ENCODE results near the gene EIF2S3. TPM values are rescaled to one million over a fixed set of nuclear protein-coding genes. Genes with fewer than 3 reads are reported as not detected.
A peak's percentile ranks its signal among the peaks of the same experiment; 100 is the strongest.

Gene EIF2S3
- total RNA-seq (260 and 272 TPM in 2 replicates), polyA plus RNA-seq (125 and 126 TPM in 2 replicates), polyA minus RNA-seq (129 and 159 TPM in 2 replicates)
- 260 TPM for total RNA-seq (2013)

DNA sequence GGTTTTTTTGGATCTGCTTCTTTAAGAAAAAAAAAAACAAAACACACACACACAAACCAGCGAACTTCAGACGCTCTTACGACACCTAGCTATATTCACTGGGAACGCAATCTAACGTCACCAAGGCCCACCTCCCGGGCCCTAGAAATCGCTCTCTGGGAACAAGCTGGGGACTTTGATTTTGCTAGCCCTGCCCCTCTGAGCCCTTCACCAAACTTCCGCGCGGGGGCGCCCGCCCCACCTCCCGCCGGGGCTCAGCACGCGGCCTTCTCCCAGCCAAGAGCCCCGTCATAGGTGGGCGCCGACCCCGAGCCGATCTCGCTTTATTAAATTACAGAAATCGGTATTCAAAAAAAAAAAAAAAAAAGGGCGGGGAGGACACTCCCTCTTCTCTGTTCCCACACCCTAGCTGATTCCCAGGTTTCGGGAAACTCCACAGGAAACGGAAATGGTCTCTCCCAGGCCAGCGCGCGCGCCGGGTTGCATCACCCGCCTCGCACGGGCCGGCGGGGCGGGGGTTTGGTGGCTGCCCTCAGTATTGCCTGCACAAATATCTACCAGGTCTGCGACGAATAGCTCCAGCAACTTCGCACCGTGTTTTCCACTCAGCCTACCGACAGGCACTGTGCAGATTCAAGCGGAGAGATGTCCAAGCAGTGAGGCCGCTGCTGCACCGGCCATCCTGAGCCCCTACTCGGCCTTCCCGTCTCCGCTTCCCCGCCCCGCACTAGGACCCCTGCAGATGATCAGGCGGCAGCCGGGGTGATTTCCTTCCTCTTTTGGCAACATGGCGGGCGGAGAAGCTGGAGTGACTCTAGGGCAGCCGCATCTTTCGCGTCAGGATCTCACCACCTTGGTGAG lies at the start of gene EIF2S3:
Gene EIF2S3, plus strand, starts transcription at position 775 of the 861 bp plus-strand sequence. Its CDS starts 13 bp downstream, at position 788.
- Histone ChIP-seq H2AFZ (ENCODE audit: insufficient read depth, low read depth, low read length, poor library complexity, severe bottlenecking) (no peak within 1 kb of the TSS), H3K4me1 (ENCODE audit: control insufficient read depth in 2 of 2, insufficient read depth in 2 of 2, low read length in 2 of 2) (no peaks in the 10 kb centered on the region), H3K4me2 (replicated peaks; ENCODE audit: low read depth, low read length, poor library complexity, severe bottlenecking) (peak within 1 kb of the TSS; percentile 79), H3K9me3 (ENCODE audit: control extremely low read depth in 1 of 3, control insufficient read depth in 2 of 3, insufficient read depth in 1 of 3, low read length in 2 of 3) (no peaks in the 10 kb centered on the region), H3K27ac (ENCODE audit: low read length in 2 of 2) (no peak within 1 kb of the TSS), H4K20me1 (ENCODE audit: control insufficient read depth, insufficient read depth, low read length, poor library complexity, severe bottlenecking) (peaks cover 4% of the 10 kb centered on the region), H3K79me2 (ENCODE audit: control insufficient read depth, insufficient read depth, low read length) (peaks cover 18% of the 10 kb centered on the region), H3K36me3 (replicated peaks in 1 of 2; ENCODE audit: control extremely low read depth in 1 of 2, control insufficient read depth in 1 of 2, extremely low read depth in 1 of 2, insufficient read depth in 2 of 2, low read length in 1 of 2) (peaks cover 4 to 7% of the 10 kb centered on the region in 2 experiments), H3K4me3 (ENCODE audit: control extremely low read depth in 1 of 5, extremely low read depth in 1 of 5, insufficient read depth in 1 of 5, low read depth in 2 of 5, low read length in 4 of 5) (peak within 1 kb of the TSS; percentile 76 to 98 (median 89)), H3K27me3 (replicated peaks in 1 of 4; ENCODE audit: control extremely low read depth in 1 of 4, control insufficient read depth in 3 of 4, insufficient read depth in 4 of 4, low read length in 3 of 4) (no peaks in the 10 kb centered on the region), H3K9ac (ENCODE audit: low read length) (no peak within 1 kb of the TSS)
- peak within 1 kb of the TSS; percentile 99 for H3K4me3 Mint-ChIP-seq
- under 1% methylated on average over 31 of the region's 57 CpGs for WGBS (ENCODE audit: insufficient coverage)
- ChIA-PET POLR2A (interaction anchor here (0.7 to 2.8 kb wide), 12 partner anchors 11 to 312 kb away, joined by 3 to 40 read pairs (median 6); partner anchors contain the start of genes ACOT9, SAT1 and ZFX), CTCF (interaction anchor here (0.6 to 4.6 kb wide), 20 partner anchors 12 to 387 kb away, joined by 3 to 41 read pairs (median 3); partner anchors contain the start of genes APOO, CXorf58, KLHL15 and PRDX4)
- peak within 1 kb of the TSS; percentile 100 for H3K27ac Mint-ChIP-seq
- intact Hi-C loops (cut with micrococcal nuclease): loop anchor here (1.0 to 5.0 kb wide), 5 partner anchors 29 to 387 kb away; partner anchors contain the start of genes ACOT9, CXorf58 and PRDX4
- peak; percentile 80 for ATAC-seq (ENCODE audit: low read depth)
- no peaks in the 10 kb centered on the region for H3K9me3 Mint-ChIP-seq (ENCODE audit: insufficient read depth)
- H3K27me3 Mint-ChIP-seq: no peaks in the 10 kb centered on the region
- DNase-seq: peak; percentile 95
- H3K4me1 Mint-ChIP-seq: peaks cover 3% of the 10 kb centered on the region
- TF ChIP-seq EZH2 (IDR thresholded peaks at IDR 0.05; ENCODE audit: borderline replicate concordance, insufficient read depth, low read depth, low read length, poor library complexity, severe bottlenecking): no peak
- TF ChIP-seq, protein P1, sequence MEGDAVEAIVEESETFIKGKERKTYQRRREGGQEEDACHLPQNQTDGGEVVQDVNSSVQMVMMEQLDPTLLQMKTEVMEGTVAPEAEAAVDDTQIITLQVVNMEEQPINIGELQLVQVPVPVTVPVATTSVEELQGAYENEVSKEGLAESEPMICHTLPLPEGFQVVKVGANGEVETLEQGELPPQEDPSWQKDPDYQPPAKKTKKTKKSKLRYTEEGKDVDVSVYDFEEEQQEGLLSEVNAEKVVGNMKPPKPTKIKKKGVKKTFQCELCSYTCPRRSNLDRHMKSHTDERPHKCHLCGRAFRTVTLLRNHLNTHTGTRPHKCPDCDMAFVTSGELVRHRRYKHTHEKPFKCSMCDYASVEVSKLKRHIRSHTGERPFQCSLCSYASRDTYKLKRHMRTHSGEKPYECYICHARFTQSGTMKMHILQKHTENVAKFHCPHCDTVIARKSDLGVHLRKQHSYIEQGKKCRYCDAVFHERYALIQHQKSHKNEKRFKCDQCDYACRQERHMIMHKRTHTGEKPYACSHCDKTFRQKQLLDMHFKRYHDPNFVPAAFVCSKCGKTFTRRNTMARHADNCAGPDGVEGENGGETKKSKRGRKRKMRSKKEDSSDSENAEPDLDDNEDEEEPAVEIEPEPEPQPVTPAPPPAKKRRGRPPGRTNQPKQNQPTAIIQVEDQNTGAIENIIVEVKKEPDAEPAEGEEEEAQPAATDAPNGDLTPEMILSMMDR (IDR thresholded peaks at IDR 0.05): peak; percentile 71

DNA sequence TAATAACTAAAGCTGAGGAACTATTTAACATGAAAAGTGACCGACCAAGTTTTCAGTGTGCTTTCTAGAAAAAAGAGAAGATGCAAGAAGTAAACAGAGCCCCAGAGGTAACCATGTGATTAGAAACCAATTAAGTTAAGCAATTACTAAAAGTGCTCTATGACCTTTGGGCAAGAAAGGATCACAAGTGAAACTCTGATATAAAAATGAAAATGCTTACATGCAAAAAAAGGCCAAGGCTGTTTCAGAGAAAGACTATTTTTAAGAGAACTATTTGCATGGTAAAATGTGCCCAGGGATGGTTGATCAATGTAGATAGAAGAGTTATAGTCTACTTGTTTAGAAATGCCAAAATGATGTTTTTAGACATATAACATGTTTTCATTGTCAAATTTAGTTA lies 49.7 kb upstream of the EIF2S3 start:
- Histone ChIP-seq H3K4me2 (replicated peaks; ENCODE audit: low read depth, low read length, poor library complexity, severe bottlenecking) (no peak overlapping the region), H3K79me2 (ENCODE audit: control insufficient read depth, insufficient read depth, low read length) (peaks cover 14% of the 10 kb centered on the region), H3K9ac (ENCODE audit: low read length) (no peak overlapping the region), H3K4me3 (ENCODE audit: control extremely low read depth in 1 of 5, extremely low read depth in 1 of 5, insufficient read depth in 1 of 5, low read depth in 2 of 5, low read length in 4 of 5) (no peak overlapping the region), H3K27ac (ENCODE audit: low read length in 2 of 2) (no peak overlapping the region), H3K9me3 (ENCODE audit: control extremely low read depth in 1 of 3, control insufficient read depth in 2 of 3, insufficient read depth in 1 of 3, low read length in 2 of 3) (no peaks in the 10 kb centered on the region), H3K27me3 (replicated peaks in 1 of 4; ENCODE audit: control extremely low read depth in 1 of 4, control insufficient read depth in 3 of 4, insufficient read depth in 4 of 4, low read length in 3 of 4) (no peaks in the 10 kb centered on the region), H3K4me1 (ENCODE audit: control insufficient read depth in 2 of 2, insufficient read depth in 2 of 2, low read length in 2 of 2) (no peaks in the 10 kb centered on the region), H3K36me3 (replicated peaks in 1 of 2; ENCODE audit: control extremely low read depth in 1 of 2, control insufficient read depth in 1 of 2, extremely low read depth in 1 of 2, insufficient read depth in 2 of 2, low read length in 1 of 2) (peaks cover 0 to 4% of the 10 kb centered on the region in 2 experiments), H2AFZ (ENCODE audit: insufficient read depth, low read depth, low read length, poor library complexity, severe bottlenecking) (no peak overlapping the region), H4K20me1 (ENCODE audit: control insufficient read depth, insufficient read depth, low read length, poor library complexity, severe bottlenecking) (no peaks in the 10 kb centered on the region)
- no peak overlapping the region for H3K4me3 Mint-ChIP-seq
- intact Hi-C loops (cut with micrococcal nuclease): no loop called here
- CTCF ChIA-PET: no interaction called here
- no peak for TF ChIP-seq EZH2 (IDR thresholded peaks at IDR 0.05; ENCODE audit: borderline replicate concordance, insufficient read depth, low read depth, low read length, poor library complexity, severe bottlenecking)
- TF ChIP-seq, protein P1 (IDR thresholded peaks at IDR 0.05): no peak
- H3K9me3 Mint-ChIP-seq (ENCODE audit: insufficient read depth): no peaks in the 10 kb centered on the region
- POLR2A ChIA-PET: no interaction called here
- peaks cover 18% of the 10 kb centered on the region for H3K4me1 Mint-ChIP-seq
- H3K27ac Mint-ChIP-seq: no peak overlapping the region
- DNase-seq: no peak
- H3K27me3 Mint-ChIP-seq: no peaks in the 10 kb centered on the region
- ATAC-seq (ENCODE audit: low read depth): no peak
- WGBS (ENCODE audit: insufficient coverage): no CpG with 5 or more reads among the region's 1 CpG

Data from B cell (primary cell).